ENCODE measurements around the gene NTM.
"Not testable (repeated sequence)": the region's sequence is repeated elsewhere in the genome, so short reads cannot be mapped to it uniquely, and the experiment has no call there.

NTM gene

DNA sequence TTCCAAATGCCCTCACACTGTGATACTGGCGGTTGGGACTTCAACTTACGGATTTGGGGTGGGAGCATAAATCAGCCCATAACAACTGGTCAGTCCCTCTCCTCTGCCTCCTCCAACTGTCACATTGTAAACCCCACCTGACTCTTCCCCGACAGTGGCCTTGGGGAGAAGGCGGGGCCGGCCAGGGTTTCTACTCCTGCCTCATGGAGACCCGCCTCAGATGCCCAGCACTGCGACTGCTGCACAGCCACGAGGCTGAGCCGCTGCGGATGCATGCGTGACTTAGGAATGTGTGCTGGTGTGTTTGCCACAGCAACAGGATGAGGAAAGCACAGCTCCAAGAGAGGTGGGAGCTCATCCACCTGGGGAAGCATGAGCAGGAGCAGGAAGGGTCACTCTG is 914.2 kb downstream of the NTM start:
- DNase-seq = no peak

DNA sequence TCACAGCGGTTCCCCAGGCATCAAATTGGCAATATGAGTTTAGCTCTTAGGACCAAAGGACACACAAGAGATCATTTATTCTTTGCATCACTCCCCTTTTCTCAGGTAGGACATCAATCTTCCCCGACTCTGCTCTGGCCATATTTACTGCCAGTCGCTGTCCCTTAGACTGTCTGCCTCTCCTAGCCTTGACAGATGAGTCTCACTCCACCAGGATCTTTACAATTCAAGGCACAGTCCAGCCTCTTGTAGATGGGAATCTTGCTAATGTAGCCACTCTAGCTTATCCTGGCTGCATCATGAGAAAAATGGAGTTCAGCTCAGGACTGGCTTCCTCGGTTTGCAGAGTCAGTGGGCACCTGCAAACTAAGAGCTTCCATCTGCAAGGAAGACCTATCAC is 915.2 kb downstream of the NTM start:
- DNase-seq = no peak

DNA sequence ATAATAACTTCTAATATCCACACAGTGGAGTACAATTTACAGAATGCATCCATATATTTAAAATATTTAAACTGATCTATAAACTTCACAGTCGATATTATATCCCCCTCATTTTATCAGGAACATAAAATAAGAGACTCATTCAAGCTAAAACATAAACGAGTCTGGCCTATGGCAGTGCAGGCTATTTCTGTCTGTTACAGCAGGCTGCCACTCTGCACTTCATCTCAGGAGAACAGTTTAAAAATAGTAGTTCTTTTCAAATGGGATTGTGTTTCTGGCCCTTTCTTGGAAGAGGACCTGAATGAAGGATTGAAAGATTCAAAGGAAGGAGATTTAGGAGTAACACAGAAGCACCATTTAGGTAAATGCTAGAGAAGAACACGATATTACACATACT is 915.7 kb downstream of the NTM start:
- DNase-seq = no peak

DNA sequence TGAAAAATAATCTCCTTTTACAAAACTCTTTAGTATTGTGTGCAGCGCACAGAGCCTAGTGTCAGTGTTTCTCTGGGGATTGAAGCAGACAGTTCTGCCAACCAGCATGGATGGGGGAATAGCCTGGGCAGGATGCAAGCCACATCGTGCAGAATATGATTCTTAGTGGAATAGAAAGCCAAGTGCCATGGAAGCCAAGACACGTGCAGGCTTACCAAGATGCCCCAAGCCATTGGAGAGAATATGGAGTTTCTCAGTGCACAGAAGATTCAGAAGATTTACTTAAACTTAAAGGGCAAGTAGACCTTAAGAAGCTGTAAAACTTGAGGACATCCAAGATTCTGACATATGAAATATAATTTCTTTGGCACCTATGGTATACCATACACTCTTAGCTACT is 917.6 kb downstream of the NTM start:
- no peak for DNase-seq

DNA sequence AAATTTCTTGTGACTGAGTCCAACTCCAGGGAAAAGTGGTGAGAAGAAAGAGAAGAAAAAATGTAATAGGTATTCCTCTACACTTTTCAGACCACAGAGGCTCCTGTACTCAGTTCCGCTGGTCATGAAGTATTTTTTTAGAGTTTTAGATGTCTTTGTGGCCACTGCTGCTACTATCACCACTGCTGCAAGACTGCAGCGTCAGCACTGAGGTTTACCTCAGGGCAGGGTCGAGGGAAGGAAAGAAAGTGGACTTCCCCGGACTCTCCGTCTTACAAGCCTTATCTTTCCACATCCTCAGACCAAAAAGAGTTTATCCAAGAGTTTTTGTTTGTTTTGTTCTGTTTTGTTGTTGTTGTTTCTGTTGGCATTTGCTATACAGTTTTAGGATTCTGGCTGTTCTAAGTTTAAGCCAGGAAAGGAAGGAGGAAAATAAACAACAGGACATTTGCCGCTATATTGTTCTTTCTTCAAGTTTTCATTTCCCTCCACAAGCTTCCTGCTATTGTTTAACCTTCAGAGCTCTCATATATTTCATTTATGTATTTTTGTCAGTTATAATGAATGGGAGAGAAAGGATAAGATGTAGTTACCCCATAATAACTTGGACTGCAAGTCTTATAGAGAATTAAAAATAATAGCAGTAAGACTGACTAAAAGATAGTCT is 919.3 kb downstream of the NTM start:
- DNase-seq = no peak

DNA sequence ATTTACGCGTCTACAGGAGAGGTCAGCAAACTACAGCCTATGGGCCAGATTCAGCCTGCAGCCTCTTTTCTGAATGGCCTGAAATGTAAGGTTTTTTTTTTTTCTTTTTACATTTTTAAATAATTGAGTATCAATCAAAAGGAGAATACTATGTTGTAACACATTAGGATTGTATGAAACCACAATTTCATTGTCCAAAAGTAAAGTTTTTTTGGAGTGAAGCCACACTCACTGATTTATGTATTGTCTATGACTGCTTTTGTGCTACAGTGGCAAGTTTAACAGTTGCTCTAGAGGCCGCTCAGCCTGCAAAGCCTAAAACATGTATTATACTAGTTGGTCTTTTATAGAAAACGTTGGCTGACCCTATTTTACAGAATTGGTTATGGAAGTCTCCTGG is 923.2 kb downstream of the NTM start:
- DNase-seq = no peak

DNA sequence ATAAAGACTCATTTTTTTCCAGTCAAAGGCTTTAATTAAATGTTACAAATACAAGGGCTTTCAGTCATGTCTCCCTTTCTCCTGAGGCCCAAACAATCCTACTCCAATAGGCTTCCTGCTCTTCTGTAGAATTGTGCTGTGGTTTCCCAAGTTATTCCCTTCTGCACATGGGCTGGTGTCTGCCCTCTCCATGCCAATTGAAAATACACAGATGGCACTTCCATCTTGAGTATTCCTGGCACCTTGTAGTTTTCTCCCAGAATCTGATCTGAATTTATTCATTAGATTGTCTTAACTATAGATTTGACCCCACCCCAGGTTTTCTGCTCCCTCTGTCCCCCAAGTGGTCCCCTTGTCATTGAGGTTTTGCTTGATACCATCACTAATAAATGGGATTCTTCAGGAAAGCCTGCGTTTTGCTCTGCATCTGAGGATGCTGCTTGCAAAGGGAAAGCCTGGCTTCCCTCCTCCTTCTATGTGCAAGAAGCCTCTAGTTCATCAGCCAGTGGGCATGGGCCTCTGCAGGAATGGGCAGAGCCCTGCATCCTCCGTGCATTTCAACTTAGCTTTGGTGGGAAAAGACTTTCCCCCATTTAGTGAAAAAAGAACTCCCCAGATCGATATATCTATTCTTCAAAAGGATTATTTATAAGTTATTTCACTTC is 926.7 kb downstream of the NTM start:
- DNase-seq = no peak

DNA sequence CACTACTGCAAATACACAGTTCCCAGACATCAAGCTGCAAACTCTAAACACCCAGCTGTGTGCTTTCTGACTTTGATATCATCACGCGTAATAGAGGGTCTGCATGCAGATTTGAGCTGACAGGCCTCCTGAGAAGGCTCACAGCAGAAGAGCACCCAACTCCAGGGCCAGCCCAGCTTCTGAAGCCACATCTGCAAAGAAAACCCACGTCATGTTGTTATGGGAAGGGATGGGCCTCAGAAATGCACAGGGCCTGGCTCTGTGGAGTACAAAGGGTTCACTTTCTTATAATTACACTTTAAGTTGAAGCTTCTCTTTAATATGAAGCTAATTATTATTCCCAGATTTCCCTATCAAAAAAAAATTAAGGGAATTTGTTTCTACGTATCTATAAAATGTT is 927.9 kb downstream of the NTM start:
- no peak for DNase-seq

DNA sequence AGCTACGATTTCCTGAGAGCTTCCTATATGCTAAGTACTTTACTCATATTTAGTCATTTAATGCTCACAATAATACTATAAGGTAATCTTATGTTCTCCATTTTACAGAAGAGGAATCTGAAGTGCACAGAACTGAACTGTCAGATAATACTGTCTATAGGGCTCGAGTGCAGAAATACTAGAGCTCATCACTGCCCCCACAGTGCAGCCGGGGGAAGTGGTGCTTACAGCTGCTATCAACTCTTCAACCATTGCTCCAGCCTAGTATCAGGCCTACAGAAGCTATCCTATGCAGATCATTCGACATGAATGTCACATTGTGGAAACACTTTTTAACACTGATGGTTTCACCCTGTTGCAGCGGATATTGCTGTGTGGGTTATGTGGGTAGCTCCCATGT is 929.9 kb downstream of the NTM start:
- peak in 2 of 51 donors; percentile 4 to 22 for DNase-seq

DNA sequence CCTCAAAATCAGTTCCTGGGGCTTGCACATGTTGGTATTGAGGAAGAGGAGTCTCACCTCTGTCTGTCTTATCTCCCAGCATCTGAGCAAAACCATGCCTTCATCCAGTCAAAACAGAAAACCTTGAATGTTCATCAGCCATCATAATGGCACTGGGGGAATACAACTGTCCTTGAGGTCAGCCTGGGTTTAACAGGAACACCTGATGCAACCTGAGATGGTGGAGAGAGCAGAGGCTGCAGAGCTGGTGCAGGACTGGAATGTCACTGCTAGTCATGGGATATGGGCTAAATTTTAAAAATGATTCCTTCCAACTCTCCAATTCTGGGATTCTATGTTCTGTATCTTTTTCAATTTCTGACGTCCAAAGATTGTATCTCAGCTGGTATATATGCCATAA is 931.0 kb downstream of the NTM start:
- DNase-seq = no peak

DNA sequence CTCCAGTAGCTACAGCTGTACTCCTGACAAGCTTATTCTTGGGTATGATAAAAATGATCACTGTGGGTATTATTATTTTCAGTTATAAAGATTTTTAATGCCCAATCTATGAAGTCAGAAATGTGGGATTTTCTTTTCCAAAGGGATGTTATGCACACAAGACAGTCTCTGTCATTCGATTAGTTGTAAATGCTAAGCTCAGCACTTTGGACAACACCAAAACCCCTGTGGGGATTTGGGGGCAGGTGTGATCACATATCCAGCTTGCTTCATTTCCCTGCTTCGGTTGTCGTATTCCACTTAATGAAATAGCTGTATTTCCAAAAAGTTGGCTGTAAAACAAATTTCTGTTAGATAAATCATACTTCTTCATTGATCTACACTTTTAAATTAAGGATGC is 931.5 kb downstream of the NTM start:
- no peak for DNase-seq

DNA sequence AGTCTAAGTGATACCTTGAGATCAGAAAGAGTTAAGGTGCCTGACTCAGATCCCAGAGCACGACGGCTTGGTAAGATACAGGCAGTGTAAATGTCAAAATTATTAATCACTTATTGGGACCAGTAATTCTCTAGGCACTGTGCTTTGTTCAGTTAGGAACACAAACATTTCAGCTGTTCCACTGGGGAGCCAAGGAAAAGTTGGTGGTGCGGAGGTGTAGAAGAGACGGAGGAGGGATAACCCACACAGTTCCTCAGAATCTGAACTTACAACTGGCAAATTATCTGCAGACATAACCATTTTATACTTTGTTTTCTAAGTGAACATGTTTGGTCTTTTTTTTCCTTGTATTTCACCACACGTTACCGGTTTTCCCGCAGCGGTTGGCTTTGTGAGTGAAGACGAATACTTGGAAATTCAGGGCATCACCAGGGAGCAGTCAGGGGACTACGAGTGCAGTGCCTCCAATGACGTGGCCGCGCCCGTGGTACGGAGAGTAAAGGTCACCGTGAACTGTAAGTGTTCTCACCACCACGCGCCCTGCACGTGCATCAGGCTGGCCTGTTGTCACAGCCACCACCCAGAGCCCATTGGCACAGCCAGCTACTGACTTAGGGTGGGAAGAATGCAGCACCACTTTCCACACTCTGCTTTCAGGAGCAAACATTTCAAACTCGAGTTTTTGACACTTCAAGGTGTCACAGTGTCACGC is 937.0 kb downstream of the NTM start:
- no peak for DNase-seq

DNA sequence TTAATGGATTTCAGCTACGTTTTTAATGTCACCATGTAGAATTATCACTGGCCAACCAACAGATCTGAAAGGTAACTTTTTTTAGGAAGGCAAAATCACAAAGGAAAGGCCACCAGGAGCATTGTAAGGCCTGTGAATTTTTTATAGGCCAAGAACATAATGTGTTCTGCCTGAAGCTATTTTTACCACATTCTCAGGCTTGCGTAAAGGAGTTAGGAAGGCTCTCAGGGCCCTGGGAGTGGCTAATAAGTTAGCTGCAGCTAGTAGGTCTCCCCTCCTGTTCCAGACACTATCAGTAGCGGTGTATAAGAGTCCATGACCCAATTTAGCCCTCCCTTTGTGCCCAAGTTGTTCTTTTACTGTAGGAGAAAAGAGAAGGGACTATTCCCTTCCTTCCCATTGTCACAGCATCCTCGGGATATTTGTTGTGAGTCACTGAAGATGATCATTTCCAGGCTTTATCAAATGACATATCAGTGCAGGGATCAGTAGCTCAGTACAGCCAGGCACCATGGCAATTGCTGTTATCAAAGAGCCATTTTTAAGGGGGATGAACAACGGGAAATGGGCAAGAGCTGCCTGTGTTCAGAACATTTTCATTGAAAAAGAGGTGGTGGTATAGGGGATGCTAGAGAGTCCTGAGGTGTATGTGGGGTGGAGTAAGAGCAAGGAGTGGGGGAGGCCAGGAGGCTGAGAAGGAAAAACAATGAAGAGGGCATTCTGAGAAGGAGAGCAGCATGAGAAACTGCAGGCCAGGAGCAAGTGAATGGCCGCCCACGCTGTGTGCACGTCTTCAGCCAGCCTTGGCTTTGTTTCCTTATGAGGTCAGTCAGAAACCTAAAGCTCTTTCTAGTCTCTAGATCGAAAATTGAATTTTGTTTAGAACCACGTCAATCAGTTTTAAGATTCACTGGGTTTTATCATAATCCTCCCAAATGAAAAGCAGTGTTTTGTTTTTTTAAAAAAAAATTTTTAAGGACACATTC is 940.3 kb downstream of the NTM start:
- DNase-seq = no peak

DNA sequence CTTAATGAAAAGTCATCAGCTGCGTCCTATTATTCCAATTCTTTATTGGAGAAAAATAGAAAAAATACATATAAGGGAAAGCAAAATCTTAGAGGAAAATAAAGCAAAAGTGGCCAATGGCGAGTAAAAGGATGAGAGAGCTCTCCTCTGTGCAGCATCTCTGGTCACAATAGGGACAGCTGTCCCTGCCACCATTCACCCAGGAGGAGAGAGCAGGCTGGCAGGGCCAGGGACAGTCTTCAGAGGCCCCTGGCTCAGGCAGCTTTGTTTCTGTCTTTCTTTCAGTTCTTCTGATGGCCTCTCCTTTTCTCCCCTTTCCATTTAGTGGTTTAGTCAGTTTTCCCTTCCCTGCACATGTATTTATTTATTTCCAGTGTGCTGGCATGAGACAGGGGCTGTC is 941.3 kb downstream of the NTM start:
- DNase-seq = peak in 3 of 51 donors; percentile 7 to 47 (median 30)

DNA sequence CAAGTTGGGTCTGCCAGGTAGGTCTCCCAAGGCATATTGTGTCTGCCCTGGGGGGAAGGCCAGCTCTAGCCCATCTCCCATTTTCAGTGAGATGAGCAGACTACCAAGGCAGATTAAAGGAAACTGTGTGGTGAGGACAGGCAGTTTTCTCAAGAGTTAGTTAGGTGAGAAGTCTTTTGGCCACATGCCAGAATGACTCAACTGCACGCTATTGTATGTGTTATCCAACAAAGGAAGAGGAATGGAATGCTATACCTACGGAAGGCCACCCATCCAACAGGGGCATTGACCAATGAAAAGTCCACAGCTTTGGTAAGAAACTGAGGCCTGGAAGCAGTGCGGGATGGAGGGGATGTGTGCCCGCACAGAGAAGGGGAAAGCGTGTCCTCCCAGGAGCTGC is 941.7 kb downstream of the NTM start:
- DNase-seq = no peak

DNA sequence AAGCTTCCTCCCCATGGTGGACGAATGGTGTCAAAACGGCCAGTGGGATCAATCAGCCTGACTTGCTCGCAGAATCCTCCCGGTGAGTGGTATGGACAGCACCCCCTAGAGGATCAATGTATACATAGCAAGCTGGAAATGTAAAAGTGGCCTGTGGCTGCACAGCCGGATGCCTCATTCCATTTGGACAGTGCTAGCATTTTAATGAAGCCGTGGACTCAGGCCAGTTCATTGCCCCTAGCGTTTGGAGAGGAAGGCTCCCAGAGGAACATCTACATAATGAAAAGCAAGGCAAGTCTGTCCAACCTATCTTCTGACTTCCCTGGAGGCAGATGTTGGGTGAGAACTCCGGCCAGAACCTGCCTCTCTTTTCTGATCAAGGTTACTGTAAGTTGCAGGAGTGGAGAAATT is 942.3 kb downstream of the NTM start:
- peak in 19 of 51 donors; percentile 6 to 41 (median 18) for DNase-seq

DNA sequence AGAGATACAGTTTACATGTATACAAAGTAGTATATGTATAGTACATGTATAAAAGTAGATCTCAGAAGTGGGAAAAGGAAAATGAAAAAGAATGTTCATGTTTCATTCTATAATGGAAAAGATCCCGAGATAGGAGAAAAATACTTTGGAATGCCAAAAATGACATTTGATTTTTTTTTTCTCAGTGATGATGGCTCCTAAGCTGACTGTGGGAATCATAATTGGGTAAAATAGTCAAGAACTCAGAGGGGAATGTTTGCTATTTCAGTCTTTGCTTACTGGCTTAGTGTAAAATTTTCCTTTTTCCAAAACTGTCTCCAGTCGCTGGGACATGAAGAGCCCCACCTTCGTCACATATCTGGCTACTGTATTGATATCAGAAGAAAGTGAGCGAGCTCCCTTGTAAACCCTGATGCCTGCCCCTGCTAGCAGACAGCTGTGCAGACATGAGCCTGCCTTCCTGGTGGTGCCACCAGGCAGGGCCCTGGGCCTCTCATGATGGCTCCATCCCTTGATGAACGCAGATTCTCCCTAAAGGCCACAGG is 944.6 kb downstream of the NTM start:
- no peak for DNase-seq

DNA sequence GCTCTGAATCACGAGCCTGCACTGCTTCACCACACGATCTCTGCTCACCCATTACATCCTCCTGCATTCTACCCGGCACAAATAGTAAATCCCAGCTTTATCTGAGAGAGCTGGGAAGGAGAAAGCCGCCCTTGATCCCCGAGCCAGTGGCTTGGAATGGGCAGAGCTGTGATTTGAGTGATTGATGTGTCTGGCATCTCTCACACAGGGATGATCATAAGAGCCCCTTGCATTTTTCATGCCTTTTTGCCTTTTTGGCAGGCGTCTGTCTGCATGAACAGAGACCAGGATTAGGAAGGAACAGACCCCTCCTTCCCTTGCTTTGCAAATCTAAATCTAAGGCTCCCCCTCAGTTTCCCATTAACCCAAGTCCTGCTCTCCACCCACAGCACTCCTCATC is 945.3 kb downstream of the NTM start:
- no peak for DNase-seq

DNA sequence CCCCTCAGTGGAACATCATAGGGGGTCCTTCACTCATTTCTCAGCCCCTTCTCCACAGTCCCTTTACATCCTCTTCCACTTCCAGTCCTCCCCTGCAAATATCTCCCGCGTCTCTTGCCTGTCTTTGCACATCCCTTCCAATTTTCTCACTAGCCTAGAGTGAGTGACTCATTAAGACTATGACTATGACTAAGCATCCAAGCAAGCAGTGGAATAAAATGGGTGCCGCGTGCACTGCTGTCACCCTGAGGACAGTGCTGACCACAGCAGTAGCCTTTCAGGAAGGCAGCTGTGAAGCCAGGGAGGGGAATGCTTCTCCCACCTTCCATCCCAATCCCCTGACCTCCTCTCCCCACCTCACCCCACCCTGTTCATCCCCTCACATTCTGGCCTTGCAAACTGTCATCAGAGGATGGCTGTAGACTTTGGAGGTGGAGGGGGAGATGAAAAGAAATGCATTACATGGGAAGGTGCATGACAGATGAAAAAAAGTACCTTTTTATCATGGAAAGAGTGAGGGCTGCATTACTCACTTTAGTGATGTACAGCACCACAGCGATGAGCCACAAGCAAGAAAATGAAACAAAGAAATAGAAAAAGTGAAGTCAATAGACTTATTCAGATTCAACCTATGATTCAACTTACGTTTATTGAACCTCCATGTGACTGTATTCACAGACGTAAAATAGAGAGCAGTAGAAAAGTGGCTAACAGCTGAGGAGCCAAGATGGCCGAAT is 948.2 kb downstream of the NTM start:
- DNase-seq = peak in 1 of 51 donors; percentile 21

DNA sequence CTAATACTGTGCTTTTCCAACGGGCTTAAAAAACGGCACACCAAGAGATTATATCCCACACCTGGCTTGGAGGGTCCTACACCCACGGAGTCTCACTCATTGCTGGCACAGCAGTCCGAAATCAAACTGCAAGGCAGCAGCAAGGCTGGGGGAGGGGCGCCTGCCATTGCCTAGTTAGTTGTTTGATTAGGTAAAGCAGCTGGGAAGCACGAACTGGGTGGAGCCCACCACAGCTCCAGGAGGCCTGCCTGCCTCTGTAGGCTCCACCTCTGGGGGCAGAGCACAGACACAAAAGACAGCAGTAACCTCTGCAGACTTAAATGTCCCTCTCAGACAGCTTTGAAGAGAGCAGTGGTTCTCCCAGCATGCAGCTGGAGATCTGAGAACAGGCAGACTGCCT is 949.0 kb downstream of the NTM start:
- not testable (repeated sequence) for DNase-seq

DNA sequence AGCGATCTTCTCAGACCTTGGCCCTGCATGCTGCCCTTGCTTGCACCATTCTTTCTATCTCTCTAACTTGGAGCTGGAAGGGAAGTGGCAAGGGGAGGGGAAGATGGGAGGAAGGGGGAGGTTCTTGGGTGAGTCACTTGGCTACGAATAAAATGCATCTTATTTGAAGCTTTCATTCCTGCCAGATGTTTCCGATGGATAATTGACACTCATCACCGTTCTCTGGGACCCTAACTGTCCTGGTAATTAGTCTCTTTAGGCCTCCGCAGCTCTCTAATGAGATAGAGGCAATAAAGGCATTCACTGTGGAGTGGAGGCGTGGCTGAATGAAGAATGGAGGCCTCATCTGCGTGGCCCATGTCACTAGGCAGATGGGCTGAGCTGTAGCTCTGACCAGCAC is 960.1 kb downstream of the NTM start:
- DNase-seq = no peak
